Esophagus squamous epithelium (tissue), 5 donors: Measurements from ENCODE around the gene APBB1IP. TPM values are rescaled to one million over a fixed set of nuclear protein-coding genes. Genes with fewer than 3 reads are reported as not detected.
A peak's percentile ranks its signal among the peaks of the same experiment; 100 is the strongest.

Experiments used
- DNase-seq: peaks from one replicate; lab custom pipeline; 2025; lab: John Stamatoyannopoulos, UW
- H3K27ac ChIP-seq, 4 donors: fragments of 200-600 bp; sonication (generic); one replicate each; pipeline ENCODE4 v1.5.1; 2016 to 2019; ENCODE audit warnings: mild to moderate bottlenecking in 1 of 4
- H3K27me3 ChIP-seq, 4 donors: fragments of 200-600 bp; sonication (generic); 1 replicate in 3 of 4; 2 replicates in 1 of 4; pipeline versions ENCODE4 v1.5.1 to v1.6.0; 2017 to 2021; ENCODE audit warnings: antibody characterized with exemption in 1 of 4
- H3K36me3 ChIP-seq, 3 donors: fragments of 200-600 bp; sonication (generic); one replicate each; pipeline ENCODE4 v1.5.1; 2016 to 2019
- H3K4me1 ChIP-seq, 3 donors: fragments of 200-600 bp; sonication (generic); one replicate each; pipeline ENCODE4 v1.5.1; 2017 to 2019
- H3K4me3 ChIP-seq, 4 donors: fragments of 200-600 bp; sonication (generic); 1 replicate in 3 of 4; 2 replicates in 1 of 4; pipeline ENCODE4 v1.5.1; 2016 to 2019; ENCODE audit warnings: mild to moderate bottlenecking in 2 of 4, moderate library complexity in 1 of 4
- H3K9me3 ChIP-seq, 3 donors: fragments of 200-600 bp; sonication (generic); one replicate each; pipeline ENCODE4 v1.5.1; 2016 to 2019
- CTCF ChIP-seq, 6 experiments: fragments of 450-650 bp in 4 of 6; fragments of 200-600 bp in 2 of 6; sonication (generic) in 2 of 6; IDR thresholded peaks; one replicate each; pipeline ENCODE4 v1.5.1; 2016 to 2019; ENCODE audit warnings: antibody characterized with exemption in 6 of 6, mild to moderate bottlenecking in 4 of 6, moderate library complexity in 4 of 6
- POLR2A ChIP-seq, 4 donors: fragments of 450-650 bp; IDR thresholded peaks; one replicate each; pipeline ENCODE4 v1.6.1; 2017; ENCODE audit warnings: antibody characterized with exemption in 4 of 4, mild to moderate bottlenecking in 4 of 4, moderate library complexity in 3 of 4
- WGBS, 2 donors: methylation state at CpG; one replicate each; pipeline ENCODE4 v1.1.5; 2018; 5-methylcytosine and 5-hydroxymethylcytosine counted together
- intact Hi-C: fragments of 100-400 bp; cut with DNase I; formaldehyde crosslinking; loops from one replicate; pipeline ENCODE4 v1.15.0; 2022
- total RNA-seq, 4 donors: library from RNA; depleted of rRNA; stranded (reverse); fragments of >200 nt; gene quantifications; one replicate each; pipeline ENCODE4 v1.1.0, GENCODE V29; 2016
- donor health status: DM: yes; HTN: yes; CAD: no.

Gene APBB1IP
- total RNA-seq, 4 donors from 2014 or later: 0.45 to 5.5 (median 1.7) TPM

DNA sequence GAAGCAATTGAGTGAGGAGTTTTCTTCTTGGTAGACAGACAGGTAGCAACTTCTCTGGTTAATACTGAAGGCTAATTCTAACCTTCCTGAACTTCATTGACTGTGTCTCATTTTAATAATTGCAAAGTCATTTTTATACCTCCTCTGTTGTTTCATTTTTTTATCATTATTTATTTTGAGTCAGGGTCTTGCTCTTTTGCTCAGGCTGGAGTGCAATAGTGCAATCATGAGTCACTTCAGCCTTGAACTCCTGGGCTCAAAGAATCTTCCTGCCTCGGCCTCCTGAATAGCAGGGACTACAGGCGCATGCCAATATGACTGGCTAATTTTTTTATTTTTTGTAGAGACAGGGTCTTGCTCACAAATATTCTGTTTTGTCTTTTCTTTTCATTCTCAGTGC, 45.4 kb downstream of the APBB1IP start:
- TF ChIP-seq POLR2A (IDR thresholded peaks at IDR 0.05) (no peak), CTCF (IDR thresholded peaks at IDR 0.05) (no peak)
- Histone ChIP-seq H3K36me3 (no peaks in the 10 kb centered on the region), H3K27me3 (no peaks in the 10 kb centered on the region), H3K4me1 (peaks cover 0 to 44% (median 0%) of the 10 kb centered on the region in 3 donors), H3K9me3 (no peaks in the 10 kb centered on the region), H3K4me3 (no peak overlapping the region), H3K27ac (no peak overlapping the region)
- no peak for DNase-seq
- 59 to 64% methylated on average over 2 of the region's 2 CpGs for WGBS, 2 donors
- intact Hi-C loops: no loop called here

- no peak for TF ChIP-seq POLR2A (IDR thresholded peaks at IDR 0.05)
- TF ChIP-seq CTCF (IDR thresholded peaks at IDR 0.05): no peak
- Histone ChIP-seq H3K4me1 (peaks cover 0 to 36% (median 0%) of the 10 kb centered on the region in 3 donors), H3K27ac (peak overlapping the region in 3 of 4 donors; percentile 38 to 73 (median 49)), H3K27me3 (no peaks in the 10 kb centered on the region), H3K36me3 (no peaks in the 10 kb centered on the region), H3K4me3 (no peak overlapping the region), H3K9me3 (no peaks in the 10 kb centered on the region)
- DNase-seq: no peak
- intact Hi-C loops: no loop called here
- 37 to 49% methylated on average over 5 of the region's 5 CpGs for WGBS, 2 donors
Observed at GRCh38 chr10:26485150-26485941, 47.2 kb downstream of the APBB1IP start.

DNA sequence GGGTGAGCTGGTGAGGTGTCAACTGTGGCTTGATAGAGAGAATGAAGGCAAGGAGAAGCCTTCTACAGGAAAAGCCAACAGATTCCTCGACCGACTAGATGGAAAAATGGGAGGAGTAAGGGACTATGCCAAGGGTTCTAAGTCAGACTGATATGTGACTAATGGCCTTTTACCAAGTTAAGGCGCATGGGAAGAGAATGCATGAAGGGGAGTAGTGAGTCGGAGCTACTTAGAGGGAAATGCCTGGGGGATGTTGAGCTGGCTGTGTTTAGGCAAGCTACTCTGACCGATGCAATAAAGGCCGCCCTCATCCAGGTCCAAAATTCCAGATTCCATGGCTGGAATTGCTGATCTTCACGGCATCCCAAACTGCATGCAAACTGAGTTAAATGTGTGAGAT, 48.2 kb downstream of the APBB1IP start:
- intact Hi-C loops: no loop called here
- H3K36me3 ChIP-seq: no peaks in the 10 kb centered on the region
- no peak overlapping the region for H3K4me3 ChIP-seq
- H3K27ac ChIP-seq: peak overlapping the region in 3 of 4 donors; percentile 38 to 75 (median 73)
- peaks cover 0 to 27% (median 0%) of the 10 kb centered on the region in 3 donors for H3K4me1 ChIP-seq
- no peaks in the 10 kb centered on the region for H3K27me3 ChIP-seq
- H3K9me3 ChIP-seq: no peaks in the 10 kb centered on the region
- TF ChIP-seq CTCF (IDR thresholded peaks at IDR 0.05) (no peak), POLR2A (IDR thresholded peaks at IDR 0.05) (no peak)
- 44 to 60% methylated on average over 7 of the region's 7 CpGs for WGBS, 2 donors
- no peak for DNase-seq

- H3K9me3 ChIP-seq: no peaks in the 10 kb centered on the region
- TF ChIP-seq POLR2A (IDR thresholded peaks at IDR 0.05) (peak in 1 of 4 donors; percentile 11), CTCF (IDR thresholded peaks at IDR 0.05) (no peak)
- WGBS, 2 donors: 23 to 30% methylated on average over 11 of the region's 11 CpGs
- peak overlapping the region in 1 of 4 donors; percentile 17 for H3K4me3 ChIP-seq
- no peaks in the 10 kb centered on the region for H3K36me3 ChIP-seq
- intact Hi-C loops: no loop called here
- no peaks in the 10 kb centered on the region for H3K27me3 ChIP-seq
- DNase-seq: no peak
- H3K4me1 ChIP-seq: peaks cover 0 to 27% (median 0%) of the 10 kb centered on the region in 3 donors
- peak overlapping the region in 3 of 4 donors; percentile 38 to 78 (median 73) for H3K27ac ChIP-seq
Observed at GRCh38 chr10:26486990-26487850, 49.1 kb downstream of the APBB1IP start.
